ENCODE measurements around the gene MRPL1.

- TF ChIP-seq CTCF (IDR thresholded peaks at IDR 0.05) (no peak), POLR2A (IDR thresholded peaks at IDR 0.05) (no peak)
These were observed 43.1 kb downstream of the MRPL1 start for GRCh38 chr4:77905651-77906263.

All from body of pancreas (tissue), 4 donors.